Spleen (tissue), 7 donors: ENCODE measurements around the gene COLEC12.

Experiments used
- POLR2A ChIP-seq, 3 donors: fragments of 450-650 bp; IDR thresholded peaks; one replicate each; pipeline ENCODE4 v1.5.1; 2017; ENCODE audit warnings: antibody characterized with exemption in 3 of 3, mild to moderate bottlenecking in 1 of 3
- POLR2AphosphoS5 ChIP-seq, 3 donors: sonication (generic); formaldehyde crosslinking; IDR thresholded peaks; one replicate each; pipeline ENCODE4 v1.5.1; 2017; ENCODE audit warnings: antibody characterized with exemption in 3 of 3
- TF ChIP-seq, protein P1 (sequence below), 11 experiments: fragments of 200-600 bp in 7 of 11; fragments of 450-650 bp in 4 of 11; sonication (generic) in 4 of 11; IDR thresholded peaks in 8 of 11; conservative IDR thresholded peaks in 3 of 11; 1 replicate in 7 of 11; 2 replicates in 4 of 11; pipeline versions ENCODE4 v1.4.0 to v1.8.0; 2016 to 2021; ENCODE audit warnings: antibody characterized with exemption in 11 of 11, inconsistent platforms in 4 of 11, mild to moderate bottlenecking in 1 of 11
- donor health status: DM: no; HTN: no; CAD: no; lungs with moderate emphysema.
- donor health status: DM: no; HTN: no; CAD: no.
- donor health status: DM: no; HTN: no; CAD: no.

DNA sequence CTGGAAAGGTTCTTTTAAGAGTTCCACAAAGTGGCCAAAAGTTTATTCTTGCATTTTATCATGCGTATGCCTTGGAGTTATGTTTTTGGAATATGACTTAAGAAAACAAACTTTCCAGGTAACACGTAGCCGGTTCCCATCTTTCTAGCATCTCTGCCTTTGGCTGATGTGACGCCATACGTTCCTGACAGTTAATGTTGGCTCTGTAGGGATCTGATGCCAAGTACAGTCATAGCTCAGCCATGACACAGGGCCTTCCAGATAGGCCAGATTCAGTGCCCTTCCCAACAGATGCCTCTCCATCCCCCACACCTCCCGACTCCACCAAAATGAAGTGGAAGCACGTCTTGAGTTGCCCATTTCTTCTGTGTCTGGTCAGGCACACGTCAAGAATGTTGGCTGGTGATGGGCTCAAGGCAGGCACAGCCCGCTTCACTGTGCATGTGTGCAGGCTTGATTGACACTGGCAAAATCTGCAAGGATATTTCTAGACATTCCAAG lies 181.7 kb downstream of the COLEC12 start:
- TF ChIP-seq, protein P1, sequence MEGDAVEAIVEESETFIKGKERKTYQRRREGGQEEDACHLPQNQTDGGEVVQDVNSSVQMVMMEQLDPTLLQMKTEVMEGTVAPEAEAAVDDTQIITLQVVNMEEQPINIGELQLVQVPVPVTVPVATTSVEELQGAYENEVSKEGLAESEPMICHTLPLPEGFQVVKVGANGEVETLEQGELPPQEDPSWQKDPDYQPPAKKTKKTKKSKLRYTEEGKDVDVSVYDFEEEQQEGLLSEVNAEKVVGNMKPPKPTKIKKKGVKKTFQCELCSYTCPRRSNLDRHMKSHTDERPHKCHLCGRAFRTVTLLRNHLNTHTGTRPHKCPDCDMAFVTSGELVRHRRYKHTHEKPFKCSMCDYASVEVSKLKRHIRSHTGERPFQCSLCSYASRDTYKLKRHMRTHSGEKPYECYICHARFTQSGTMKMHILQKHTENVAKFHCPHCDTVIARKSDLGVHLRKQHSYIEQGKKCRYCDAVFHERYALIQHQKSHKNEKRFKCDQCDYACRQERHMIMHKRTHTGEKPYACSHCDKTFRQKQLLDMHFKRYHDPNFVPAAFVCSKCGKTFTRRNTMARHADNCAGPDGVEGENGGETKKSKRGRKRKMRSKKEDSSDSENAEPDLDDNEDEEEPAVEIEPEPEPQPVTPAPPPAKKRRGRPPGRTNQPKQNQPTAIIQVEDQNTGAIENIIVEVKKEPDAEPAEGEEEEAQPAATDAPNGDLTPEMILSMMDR (IDR thresholded peaks at IDR 0.05 in 8 of 11, conservative IDR thresholded peaks at IDR 0.05 in 3 of 11), result no peak
- TF ChIP-seq POLR2A (IDR thresholded peaks at IDR 0.05), result no peak
- TF ChIP-seq POLR2AphosphoS5 (IDR thresholded peaks at IDR 0.05), result no peak
